HG02852 (cell line): Measurements from ENCODE around the gene FHIT.

Experiments
- ATAC-seq: cut with Tn5 transposase; IDR thresholded peaks from one replicate; pipeline ENCODE4 v1.9.1; 2021; ENCODE audit warnings: mild to moderate bottlenecking, moderate library complexity; ENCODE audit not compliant: unreplicated experiment

FHIT gene

DNA sequence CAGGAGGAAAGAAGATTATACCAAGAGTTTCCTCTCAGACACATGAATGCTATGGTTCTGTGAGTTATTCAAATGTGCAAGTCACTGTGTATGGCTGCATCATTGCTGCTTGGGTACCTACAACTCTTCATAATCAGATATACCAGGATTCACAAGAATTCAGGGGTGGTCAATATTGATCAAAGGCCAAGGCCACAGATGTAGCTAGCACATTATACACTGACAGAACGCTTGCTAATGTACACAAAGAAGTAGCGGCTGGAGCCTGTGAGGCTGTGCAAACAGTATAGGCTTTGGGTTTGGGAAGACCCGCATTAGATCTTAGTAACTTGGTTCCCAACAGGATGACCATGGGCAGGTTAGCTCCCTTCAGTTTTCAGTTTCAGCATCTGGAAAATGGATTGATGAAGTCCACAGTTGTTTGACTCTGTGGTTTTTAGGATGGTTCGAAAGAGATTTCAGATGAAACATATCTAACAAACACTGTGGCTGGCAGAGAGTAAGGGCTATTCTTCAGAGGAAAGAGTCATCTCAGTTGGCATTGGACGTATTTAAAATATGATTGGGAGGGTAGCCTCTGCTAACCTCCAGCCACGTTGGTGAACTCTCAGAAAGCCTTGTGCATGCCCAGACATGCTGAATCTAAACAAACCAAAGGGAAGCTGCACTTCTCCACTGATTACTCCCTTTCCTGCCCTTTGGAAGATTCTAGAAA lies 1452.7 kb downstream of the FHIT start:
- no peak for ATAC-seq

DNA sequence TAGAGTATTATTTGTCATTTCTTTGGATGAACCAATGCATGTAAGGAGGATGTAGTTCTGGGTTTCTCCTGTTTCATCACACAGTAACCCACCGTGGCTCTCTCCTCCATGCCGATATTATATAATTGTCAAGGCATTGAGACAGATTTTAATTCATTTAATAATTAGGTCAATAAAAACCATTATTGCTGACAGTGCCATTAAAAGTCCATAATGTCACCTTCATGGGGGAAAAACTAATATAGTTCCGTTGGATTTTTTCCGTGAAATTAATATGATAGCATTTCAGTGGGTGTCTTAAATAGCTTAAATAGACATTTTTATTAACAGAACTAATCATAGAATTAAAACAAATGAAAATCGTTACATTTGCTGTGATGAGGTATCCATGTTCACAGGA lies 1453.7 kb downstream of the FHIT start:
- no peak for ATAC-seq

- no peak for ATAC-seq
Measured at GRCh38 chr3:59796456-59796855, 1454.8 kb downstream of the FHIT start.

DNA sequence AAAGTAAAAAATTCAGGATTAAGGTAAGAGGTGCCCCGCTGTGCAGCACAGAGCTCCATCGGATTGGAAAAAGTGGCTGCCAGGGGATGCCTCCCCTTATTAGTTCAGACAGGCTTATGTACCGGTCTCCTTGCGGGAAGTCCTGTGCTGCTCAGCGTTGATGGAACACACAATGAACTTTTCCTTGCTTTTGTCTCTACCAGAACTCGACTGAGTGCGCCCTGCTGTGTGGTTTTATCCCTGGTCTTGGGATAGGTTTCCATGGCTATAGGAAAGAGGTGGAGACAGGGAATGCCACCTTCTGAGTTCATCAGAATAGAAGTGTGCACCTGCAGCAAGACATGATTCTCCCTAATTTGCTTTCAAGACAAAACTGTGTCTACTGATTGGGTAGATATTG lies 1455.5 kb downstream of the FHIT start:
- ATAC-seq = no peak

DNA sequence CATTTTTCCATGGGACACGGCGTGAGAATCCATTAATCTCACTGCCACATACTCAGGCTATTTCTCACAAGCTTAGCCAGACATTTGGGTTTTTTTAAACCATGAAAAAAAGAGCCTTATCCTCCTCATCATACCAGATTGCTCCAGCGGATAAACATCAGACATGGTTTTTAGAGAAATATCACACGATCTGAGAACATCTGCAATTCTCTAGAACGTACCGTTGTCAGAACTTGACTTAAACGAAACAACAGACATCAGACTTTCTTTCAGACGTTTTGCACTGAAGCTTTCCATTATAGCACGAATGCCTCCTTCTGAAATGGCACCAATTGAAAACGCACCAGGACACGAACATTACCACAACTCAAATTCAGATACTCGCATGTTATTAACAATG lies 1457.3 kb downstream of the FHIT start:
- no peak for ATAC-seq

GRCh38 chr3:59791774-59792308 lies 1459.4 kb downstream of the FHIT start:
- no peak for ATAC-seq

DNA sequence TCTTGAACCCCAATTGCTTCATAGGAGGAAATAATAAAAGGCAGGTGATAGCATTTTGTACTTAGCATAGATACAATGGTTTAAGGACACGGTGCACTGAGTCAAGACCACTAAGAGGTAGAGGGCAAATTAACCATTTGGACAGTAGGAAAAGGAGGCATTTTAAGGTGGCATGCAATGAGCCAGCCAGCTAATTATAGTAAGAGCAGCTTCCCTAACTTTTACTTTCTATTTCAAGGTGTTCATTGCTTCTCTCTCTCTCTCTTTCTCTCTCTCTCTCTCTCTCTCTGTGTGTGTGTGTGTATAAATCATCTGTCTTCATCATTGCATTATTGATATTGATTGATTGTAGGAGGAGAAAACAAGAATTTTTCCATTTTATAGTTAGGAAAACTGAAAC lies 1461.0 kb downstream of the FHIT start:
- no peak for ATAC-seq

- no peak for ATAC-seq
Measured at GRCh38 chr3:59788801-59789200, 1462.5 kb downstream of the FHIT start.

DNA sequence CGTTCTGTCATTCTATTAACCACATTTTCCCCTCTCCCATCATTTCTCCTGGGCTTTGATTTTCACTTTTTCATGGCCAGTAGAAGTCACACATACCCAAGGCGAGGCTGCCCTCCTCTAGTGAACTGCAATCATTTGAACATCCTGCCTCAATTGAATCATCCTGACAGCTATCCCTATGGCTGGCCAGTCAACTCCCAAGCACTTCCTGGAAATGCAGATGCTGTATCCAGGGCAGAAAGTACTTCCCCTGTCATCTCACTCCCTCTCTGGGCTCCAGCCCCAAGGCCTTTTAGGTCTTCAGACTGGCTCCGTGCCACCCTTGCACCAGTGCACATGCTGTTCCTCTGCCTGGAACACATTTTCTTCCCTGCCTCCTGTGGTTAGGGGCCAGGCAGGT lies 1463.1 kb downstream of the FHIT start:
- no peak for ATAC-seq

DNA sequence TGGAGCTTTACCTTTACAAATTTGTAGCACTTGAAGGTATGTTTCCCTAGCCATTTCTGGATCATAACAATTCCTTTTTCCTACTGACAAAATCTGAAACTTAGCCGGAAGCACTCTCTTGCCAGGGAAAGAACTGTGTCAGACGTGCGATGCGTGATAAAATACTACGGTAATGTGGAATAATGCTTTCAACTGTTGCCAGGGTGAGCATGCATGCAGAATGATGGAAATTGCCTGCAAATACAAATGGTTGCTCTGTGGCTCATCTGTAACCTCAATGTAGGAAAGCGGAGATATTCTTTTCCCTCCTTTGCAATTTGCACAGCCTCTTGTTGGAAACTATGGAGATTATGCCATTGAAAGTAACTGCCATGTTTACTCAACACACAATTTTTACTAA lies 1464.9 kb downstream of the FHIT start:
- no peak for ATAC-seq

DNA sequence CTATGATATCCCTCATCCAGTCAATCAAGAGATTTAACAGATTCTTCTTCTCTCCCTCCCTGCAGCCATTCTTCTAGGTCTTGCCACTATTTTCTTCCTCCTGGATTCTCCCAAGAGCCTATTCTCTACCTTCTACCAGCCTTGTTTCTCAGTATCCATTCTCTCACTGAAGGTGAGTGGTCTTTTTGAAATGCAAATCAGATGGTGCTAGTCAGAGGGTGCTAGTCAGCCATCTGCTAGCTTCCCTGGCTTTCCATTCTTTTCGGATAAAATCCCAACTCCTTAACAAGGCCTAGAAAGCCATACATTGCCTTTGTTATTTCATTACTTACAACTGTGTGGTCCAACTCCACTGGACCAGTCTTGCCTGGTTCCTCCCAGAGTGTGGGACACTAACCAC lies 1467.1 kb downstream of the FHIT start:
- ATAC-seq = no peak

DNA sequence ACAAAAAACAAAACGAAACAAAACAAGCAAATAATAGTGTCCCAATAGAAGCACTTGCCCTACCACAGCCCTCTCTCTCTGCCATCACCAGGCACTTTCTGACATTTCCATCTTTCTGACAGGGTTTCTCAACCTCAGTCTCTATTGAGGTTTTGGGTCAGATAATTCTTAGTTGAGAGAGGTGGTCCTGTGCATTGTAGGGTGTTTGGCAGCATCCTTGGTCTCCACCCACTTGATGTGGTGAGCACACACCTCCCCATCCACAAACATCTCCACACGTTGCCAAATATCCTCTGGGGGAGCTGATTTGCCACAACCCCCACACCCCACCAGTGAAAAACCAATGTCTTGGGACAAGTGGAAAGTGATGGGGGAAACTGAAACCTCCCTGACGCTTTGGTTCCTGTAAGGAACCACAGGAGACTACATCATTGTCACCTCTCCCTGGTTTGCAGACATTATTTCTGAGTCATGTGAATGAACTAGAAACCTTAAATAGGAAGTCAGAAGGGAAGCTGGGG lies 1467.7 kb downstream of the FHIT start:
- ATAC-seq = no peak

GRCh38 chr3:59782664-59783063 lies 1468.6 kb downstream of the FHIT start:
- ATAC-seq = no peak

DNA sequence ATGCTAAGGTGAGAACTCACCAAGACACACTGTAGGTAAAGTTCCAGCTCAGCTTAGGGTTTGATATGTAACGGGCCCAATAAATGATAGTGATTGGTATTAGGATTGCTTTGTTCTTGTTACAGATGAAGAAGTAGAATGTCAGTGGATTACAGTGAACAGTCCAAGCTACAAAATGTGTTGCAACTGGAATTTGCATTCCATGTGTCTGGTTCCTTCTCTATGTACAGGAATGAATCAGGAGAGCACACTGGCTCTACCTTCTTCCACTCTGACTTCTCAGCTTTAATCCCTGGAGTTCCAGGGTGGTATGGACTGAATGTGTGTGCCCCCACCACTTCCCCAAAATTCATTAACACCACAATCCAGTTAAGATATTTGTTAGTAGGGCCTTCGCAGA lies 1471.0 kb downstream of the FHIT start:
- no peak for ATAC-seq

DNA sequence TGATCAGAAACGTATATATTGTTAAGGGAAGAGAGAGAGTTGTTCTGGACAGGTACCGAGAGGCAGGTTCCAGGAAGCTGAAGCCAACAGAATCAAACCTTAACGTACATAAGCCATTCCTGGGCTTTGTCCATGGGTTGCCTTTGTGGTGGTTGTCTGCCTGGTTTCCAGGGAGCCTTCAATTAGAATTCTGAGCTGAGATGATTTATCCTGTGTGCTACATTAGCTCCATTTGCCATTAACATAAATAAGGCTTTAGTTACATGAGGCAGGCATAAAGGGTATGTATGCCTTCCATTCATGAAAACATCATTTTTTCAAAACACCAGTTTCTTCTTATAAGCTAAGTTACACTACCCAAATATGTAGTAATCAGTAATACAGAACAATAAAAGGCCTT lies 1472.0 kb downstream of the FHIT start:
- no peak for ATAC-seq

- no peak for ATAC-seq
Measured at GRCh38 chr3:59777667-59778077, 1473.6 kb downstream of the FHIT start.

DNA sequence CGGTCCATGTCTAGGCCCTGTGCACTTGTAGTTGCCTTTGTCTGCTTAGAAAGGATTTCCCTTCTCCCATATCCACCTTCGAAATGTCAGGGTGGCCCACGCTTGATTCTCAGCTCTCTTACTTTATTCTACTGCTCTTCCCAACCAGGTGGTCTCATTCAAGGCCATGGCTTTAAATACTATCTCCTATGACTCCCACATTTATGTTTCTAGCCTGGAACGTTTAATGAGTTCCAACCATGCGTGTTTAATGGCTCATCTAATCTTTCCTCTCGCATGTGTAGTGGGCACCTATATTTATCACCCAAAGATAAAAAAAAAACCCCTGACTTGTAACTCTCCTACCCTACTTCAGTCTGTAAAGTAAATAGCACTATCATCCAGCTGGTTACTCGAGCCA lies 1474.2 kb downstream of the FHIT start:
- no peak for ATAC-seq

DNA sequence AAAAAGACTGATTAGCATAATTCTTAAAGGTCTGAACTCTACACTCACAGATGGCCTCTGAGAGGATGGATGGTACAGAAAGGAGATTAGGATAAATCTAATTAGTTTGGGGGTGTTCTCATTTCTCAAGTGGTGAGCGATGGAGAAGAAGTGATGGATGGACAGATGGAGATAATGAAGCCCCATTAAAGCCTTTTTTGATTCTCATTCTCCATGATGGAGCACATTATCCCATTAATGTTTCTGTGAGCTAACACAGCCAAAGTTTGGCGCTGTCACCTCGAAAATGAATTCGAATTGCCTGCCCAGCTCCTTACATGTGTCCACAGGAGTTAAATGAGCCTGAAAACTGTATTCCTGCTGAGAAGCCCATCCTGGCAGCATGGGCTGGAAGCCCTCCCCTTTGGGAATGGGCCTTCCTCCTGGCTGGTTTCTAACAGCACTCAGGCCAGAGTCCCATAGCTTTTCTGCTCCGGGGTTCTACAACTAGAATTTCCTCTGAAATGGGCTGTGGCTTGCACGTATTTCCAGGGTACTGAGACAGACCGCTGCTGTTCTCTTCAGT lies 1475.4 kb downstream of the FHIT start:
- no peak for ATAC-seq

GRCh38 chr3:59775106-59775505 lies 1476.1 kb downstream of the FHIT start:
- ATAC-seq = no peak

DNA sequence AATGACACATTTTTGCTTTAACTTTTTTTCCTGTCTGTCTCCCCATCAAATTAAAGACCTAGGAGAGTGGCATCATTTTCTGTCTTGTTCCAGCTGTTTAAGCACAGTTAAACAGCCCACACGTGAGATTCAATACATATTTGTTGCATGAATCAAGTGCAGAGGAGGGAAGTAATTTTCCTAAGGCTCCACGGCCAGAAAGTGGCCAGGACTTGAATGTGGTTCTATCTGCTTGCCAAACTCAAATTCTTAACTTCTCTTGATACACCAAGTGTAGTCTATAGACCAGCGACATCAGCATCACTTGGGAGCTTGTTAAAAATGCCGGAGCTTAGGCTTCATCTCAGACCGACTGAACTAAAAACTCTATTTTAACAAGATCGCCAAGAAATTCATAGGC lies 1476.6 kb downstream of the FHIT start:
- no peak for ATAC-seq

- no peak for ATAC-seq
Measured at GRCh38 chr3:59774000-59774399, 1477.3 kb downstream of the FHIT start.
